ENCODE measurements around the gene SEC62. TPM values are rescaled to one million over a fixed set of nuclear protein-coding genes. Genes with fewer than 3 reads are reported as not detected.

Gene SEC62
- polyA plus RNA-seq, 3 donors: 15.6 to 117 (median 95.2) TPM

DNA sequence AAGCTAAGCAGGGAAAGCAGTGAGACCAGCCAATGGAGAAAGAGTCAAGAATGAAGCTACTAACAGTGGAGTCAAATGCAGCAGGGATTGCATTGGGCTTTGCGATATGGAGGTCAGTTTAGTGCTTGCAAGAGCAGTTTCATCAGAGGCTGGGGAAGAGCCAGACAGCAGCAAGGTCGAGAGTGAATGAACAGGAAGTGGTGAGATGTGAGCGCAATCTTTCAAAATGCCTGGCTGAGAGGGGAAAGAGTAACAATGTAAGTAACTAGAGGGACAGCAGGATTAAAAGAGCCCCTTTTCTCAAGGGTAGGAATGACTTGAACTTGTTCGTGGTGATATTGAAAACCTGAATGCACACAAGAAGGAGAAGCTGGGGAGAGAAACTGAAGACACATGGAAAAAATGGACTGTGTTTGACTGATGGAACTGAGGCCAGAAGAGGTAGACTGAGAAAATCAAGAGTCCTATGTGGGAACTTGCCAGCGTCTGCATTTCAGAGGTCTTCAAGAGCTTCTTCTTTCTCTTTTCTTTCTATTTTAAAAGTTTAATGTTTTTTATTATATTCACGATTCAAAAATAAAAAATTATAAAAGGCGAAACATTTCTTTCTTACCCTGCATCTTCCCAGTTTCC is 40.5 kb downstream of the SEC62 start:
- H2AFZ ChIP-seq (ENCODE audit: insufficient read depth, low read depth, low read length, poor library complexity, severe bottlenecking): peak overlapping the region; percentile 69
- H3K27me3 Mint-ChIP-seq (ENCODE audit: low read depth in 3 of 3): peaks cover 0 to 6% (median 0%) of the 10 kb centered on the region in 3 donors
- peaks cover 0 to 4% (median 0%) of the 10 kb centered on the region in 7 donors for H3K9me3 Mint-ChIP-seq
- H3K4me1 Mint-ChIP-seq: peaks cover 48% of the 10 kb centered on the region
- no peaks in the 10 kb centered on the region for H3K79me2 ChIP-seq (ENCODE audit: insufficient read depth, low read length)
- peaks cover 44 to 45% of the 10 kb centered on the region in 2 donors for H3K4me1 ChIP-seq (ENCODE audit: control insufficient read depth in 1 of 2, insufficient read depth in 2 of 2, low read length in 2 of 2)
- peak overlapping the region; percentile 37 to 81 for H3K4me3 Mint-ChIP-seq
- peak; percentile 74 to 88 (median 80) for DNase-seq
- H3K27me3 ChIP-seq (ENCODE audit: control insufficient read depth in 2 of 2, insufficient read depth in 2 of 2, low read length in 2 of 2): no peaks in the 10 kb centered on the region
- no peaks in the 10 kb centered on the region for H4K20me1 ChIP-seq (ENCODE audit: insufficient read depth, low read length)
- intact Hi-C loops (cut with micrococcal nuclease): no loop called here
- 0% methylated on average over 4 of the region's 7 CpGs for WGBS (ENCODE audit: insufficient coverage)
- TF ChIP-seq, protein P1, sequence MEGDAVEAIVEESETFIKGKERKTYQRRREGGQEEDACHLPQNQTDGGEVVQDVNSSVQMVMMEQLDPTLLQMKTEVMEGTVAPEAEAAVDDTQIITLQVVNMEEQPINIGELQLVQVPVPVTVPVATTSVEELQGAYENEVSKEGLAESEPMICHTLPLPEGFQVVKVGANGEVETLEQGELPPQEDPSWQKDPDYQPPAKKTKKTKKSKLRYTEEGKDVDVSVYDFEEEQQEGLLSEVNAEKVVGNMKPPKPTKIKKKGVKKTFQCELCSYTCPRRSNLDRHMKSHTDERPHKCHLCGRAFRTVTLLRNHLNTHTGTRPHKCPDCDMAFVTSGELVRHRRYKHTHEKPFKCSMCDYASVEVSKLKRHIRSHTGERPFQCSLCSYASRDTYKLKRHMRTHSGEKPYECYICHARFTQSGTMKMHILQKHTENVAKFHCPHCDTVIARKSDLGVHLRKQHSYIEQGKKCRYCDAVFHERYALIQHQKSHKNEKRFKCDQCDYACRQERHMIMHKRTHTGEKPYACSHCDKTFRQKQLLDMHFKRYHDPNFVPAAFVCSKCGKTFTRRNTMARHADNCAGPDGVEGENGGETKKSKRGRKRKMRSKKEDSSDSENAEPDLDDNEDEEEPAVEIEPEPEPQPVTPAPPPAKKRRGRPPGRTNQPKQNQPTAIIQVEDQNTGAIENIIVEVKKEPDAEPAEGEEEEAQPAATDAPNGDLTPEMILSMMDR (IDR thresholded peaks at IDR 0.05): no peak
- H3K36me3 Mint-ChIP-seq: no peaks in the 10 kb centered on the region
- H3K36me3 ChIP-seq (replicated peaks in 1 of 2; ENCODE audit: control insufficient read depth in 1 of 2, insufficient read depth in 2 of 2, low read length in 2 of 2): no peaks in the 10 kb centered on the region
- H3K9me3 ChIP-seq (replicated peaks in 1 of 2; ENCODE audit: control insufficient read depth in 1 of 2, insufficient read depth in 1 of 2, low read length in 2 of 2): no peaks in the 10 kb centered on the region
- H3K27ac Mint-ChIP-seq: peak overlapping the region; percentile 81 to 94 (median 91)
- peak overlapping the region; percentile 44 for H3K4me2 ChIP-seq (replicated peaks; ENCODE audit: extremely low read depth, low read length, poor library complexity, severe bottlenecking)
- H3K4me3 ChIP-seq (replicated peaks in 1 of 3; ENCODE audit: low read depth in 2 of 3, low read length in 3 of 3): peak overlapping the region in 1 of 3 experiments; percentile 16
- no peak overlapping the region for H3K9ac ChIP-seq (ENCODE audit: insufficient read depth, low read length, poor library complexity, severe bottlenecking)
- H3K27ac ChIP-seq (ENCODE audit: low read depth in 1 of 2, low read length in 2 of 2): peak overlapping the region; percentile 32 to 83

DNA sequence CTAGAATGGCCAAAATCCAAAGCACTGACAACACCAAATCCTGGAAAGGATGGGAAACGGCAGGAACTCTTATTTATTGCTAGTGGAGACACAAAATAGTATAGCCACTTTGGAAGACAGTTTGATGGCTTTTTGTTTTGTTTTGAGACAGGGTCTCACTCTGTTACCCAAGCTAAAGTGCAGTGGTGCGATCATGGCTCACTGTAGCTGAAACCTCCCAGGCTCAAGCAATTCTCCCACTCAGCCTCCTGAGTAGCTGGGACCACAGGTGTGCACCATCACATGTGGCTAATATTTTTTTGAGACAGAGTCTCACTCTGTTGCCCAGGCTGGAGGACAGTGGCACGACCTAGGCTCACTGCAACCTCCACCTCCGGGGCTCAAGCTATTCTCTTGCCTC is 43.9 kb downstream of the SEC62 start:
- peaks cover 22% of the 10 kb centered on the region for H3K4me1 Mint-ChIP-seq
- no peak overlapping the region for H3K27ac ChIP-seq (ENCODE audit: low read depth in 1 of 2, low read length in 2 of 2)
- peaks cover 0 to 2% (median 0%) of the 10 kb centered on the region in 7 donors for H3K9me3 Mint-ChIP-seq
- intact Hi-C loops (cut with micrococcal nuclease): no loop called here
- TF ChIP-seq, protein P1 (IDR thresholded peaks at IDR 0.05): no peak
- no peak overlapping the region for H3K4me3 Mint-ChIP-seq
- H3K27me3 ChIP-seq (ENCODE audit: control insufficient read depth in 2 of 2, insufficient read depth in 2 of 2, low read length in 2 of 2): no peaks in the 10 kb centered on the region
- H3K4me2 ChIP-seq (replicated peaks; ENCODE audit: extremely low read depth, low read length, poor library complexity, severe bottlenecking): no peak overlapping the region
- no peak for DNase-seq
- H3K36me3 ChIP-seq (replicated peaks in 1 of 2; ENCODE audit: control insufficient read depth in 1 of 2, insufficient read depth in 2 of 2, low read length in 2 of 2): no peaks in the 10 kb centered on the region
- no peak overlapping the region for H3K4me3 ChIP-seq (replicated peaks in 1 of 3; ENCODE audit: low read depth in 2 of 3, low read length in 3 of 3)
- H3K9me3 ChIP-seq (replicated peaks in 1 of 2; ENCODE audit: control insufficient read depth in 1 of 2, insufficient read depth in 1 of 2, low read length in 2 of 2): no peaks in the 10 kb centered on the region
- no peaks in the 10 kb centered on the region for H4K20me1 ChIP-seq (ENCODE audit: insufficient read depth, low read length)
- no peaks in the 10 kb centered on the region for H3K79me2 ChIP-seq (ENCODE audit: insufficient read depth, low read length)
- no peak overlapping the region for H3K27ac Mint-ChIP-seq
- no peak overlapping the region for H3K9ac ChIP-seq (ENCODE audit: insufficient read depth, low read length, poor library complexity, severe bottlenecking)
- H3K27me3 Mint-ChIP-seq (ENCODE audit: low read depth in 3 of 3): peaks cover 0 to 2% (median 0%) of the 10 kb centered on the region in 3 donors
- no peak overlapping the region for H2AFZ ChIP-seq (ENCODE audit: insufficient read depth, low read depth, low read length, poor library complexity, severe bottlenecking)
- no peaks in the 10 kb centered on the region for H3K36me3 Mint-ChIP-seq
- WGBS (ENCODE audit: insufficient coverage): 100% methylated on average over 1 of the region's 4 CpGs
- H3K4me1 ChIP-seq (ENCODE audit: control insufficient read depth in 1 of 2, insufficient read depth in 2 of 2, low read length in 2 of 2): peaks cover 22% of the 10 kb centered on the region in 2 donors

All from CD14-positive monocyte (primary cell).